Stimulated activated CD8-positive, alpha-beta memory T cell treated with anti-CD3 and anti-CD28 coated beads, Interleukin-2, amount 100 ng/mL, for 1 hour (primary cell): Measurements from ENCODE around the gene SPTSSA.
"Not testable (repeated sequence)": the region's sequence is repeated elsewhere in the genome, so short reads cannot be mapped to it uniquely, and the experiment has no call there.

ENCODE experiments used
- DNase-seq, 2 donors: peaks; one replicate each; pipeline ENCODE4 v3.0.0-alpha.2; 2020; ENCODE audit warnings: low read depth in 2 of 2

Gene SPTSSA

GRCh38 chr14:34426313-34427295 lies 35.4 kb downstream of the SPTSSA start:
- DNase-seq: no peak

- no peak for DNase-seq
Observed at GRCh38 chr14:34425095-34425851, 36.8 kb downstream of the SPTSSA start.

- DNase-seq: no peak
Observed at GRCh38 chr14:34424488-34424887, 37.6 kb downstream of the SPTSSA start.

- no peak for DNase-seq
Observed at GRCh38 chr14:34423445-34423844, 38.6 kb downstream of the SPTSSA start.

GRCh38 chr14:34420547-34421150 lies 41.4 kb downstream of the SPTSSA start:
- DNase-seq: no peak

GRCh38 chr14:34409721-34410120 lies 52.3 kb downstream of the SPTSSA start:
- DNase-seq: no peak

GRCh38 chr14:34407951-34408350 lies 54.1 kb downstream of the SPTSSA start:
- no peak for DNase-seq

- no peak for DNase-seq
Observed at GRCh38 chr14:34404416-34404815, 57.6 kb downstream of the SPTSSA start.

- no peak for DNase-seq
Observed at GRCh38 chr14:34403646-34404045, 58.4 kb downstream of the SPTSSA start.

- DNase-seq: no peak
Observed at GRCh38 chr14:34398024-34398423, 64.0 kb downstream of the SPTSSA start.

- DNase-seq: no peak
Observed at GRCh38 chr14:34387974-34388516, 74.0 kb downstream of the SPTSSA start.

- no peak for DNase-seq
Observed at GRCh38 chr14:34386865-34387485, 75.1 kb downstream of the SPTSSA start.

GRCh38 chr14:34385881-34386280 lies 76.2 kb downstream of the SPTSSA start:
- DNase-seq: not testable (repeated sequence)

- no peak for DNase-seq
Observed at GRCh38 chr14:34383839-34384238, 78.2 kb downstream of the SPTSSA start.
